Measurements from ENCODE around the gene GNAQ.

DNA sequence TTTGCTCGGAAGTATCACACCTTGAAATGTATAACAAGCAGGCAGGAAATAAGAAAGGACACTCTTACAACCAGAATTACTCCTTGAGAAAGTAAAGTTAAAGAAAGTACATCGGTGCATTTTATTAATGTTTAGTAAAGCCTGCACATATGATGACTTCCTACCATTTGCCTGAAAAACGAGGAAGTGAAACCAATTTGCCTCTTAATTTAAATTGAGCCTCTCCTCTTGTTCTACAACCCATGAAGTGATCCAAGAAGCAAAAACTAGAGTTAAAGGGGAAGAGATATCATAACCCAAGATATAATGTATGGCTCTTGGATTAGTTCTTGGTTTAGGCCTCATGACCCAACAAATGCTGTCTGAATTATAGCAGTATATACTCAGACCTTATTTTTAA, 95.6 kb downstream of the GNAQ start:
- TF ChIP-seq, protein P1, sequence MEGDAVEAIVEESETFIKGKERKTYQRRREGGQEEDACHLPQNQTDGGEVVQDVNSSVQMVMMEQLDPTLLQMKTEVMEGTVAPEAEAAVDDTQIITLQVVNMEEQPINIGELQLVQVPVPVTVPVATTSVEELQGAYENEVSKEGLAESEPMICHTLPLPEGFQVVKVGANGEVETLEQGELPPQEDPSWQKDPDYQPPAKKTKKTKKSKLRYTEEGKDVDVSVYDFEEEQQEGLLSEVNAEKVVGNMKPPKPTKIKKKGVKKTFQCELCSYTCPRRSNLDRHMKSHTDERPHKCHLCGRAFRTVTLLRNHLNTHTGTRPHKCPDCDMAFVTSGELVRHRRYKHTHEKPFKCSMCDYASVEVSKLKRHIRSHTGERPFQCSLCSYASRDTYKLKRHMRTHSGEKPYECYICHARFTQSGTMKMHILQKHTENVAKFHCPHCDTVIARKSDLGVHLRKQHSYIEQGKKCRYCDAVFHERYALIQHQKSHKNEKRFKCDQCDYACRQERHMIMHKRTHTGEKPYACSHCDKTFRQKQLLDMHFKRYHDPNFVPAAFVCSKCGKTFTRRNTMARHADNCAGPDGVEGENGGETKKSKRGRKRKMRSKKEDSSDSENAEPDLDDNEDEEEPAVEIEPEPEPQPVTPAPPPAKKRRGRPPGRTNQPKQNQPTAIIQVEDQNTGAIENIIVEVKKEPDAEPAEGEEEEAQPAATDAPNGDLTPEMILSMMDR (IDR thresholded peaks at IDR 0.05): no peak
- no peak for TF ChIP-seq POLR2A (IDR thresholded peaks at IDR 0.05)
